ENCODE data around the gene CCR3.

GRCh38 chr3:46293035-46293724 is 50.9 kb downstream of the CCR3 start:
- TF ChIP-seq POLR2A (IDR thresholded peaks at IDR 0.05), result no peak
- TF ChIP-seq, protein P1, sequence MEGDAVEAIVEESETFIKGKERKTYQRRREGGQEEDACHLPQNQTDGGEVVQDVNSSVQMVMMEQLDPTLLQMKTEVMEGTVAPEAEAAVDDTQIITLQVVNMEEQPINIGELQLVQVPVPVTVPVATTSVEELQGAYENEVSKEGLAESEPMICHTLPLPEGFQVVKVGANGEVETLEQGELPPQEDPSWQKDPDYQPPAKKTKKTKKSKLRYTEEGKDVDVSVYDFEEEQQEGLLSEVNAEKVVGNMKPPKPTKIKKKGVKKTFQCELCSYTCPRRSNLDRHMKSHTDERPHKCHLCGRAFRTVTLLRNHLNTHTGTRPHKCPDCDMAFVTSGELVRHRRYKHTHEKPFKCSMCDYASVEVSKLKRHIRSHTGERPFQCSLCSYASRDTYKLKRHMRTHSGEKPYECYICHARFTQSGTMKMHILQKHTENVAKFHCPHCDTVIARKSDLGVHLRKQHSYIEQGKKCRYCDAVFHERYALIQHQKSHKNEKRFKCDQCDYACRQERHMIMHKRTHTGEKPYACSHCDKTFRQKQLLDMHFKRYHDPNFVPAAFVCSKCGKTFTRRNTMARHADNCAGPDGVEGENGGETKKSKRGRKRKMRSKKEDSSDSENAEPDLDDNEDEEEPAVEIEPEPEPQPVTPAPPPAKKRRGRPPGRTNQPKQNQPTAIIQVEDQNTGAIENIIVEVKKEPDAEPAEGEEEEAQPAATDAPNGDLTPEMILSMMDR (IDR thresholded peaks at IDR 0.05), result no peak
